ENCODE data around the gene SCN9A.
"Not testable (repeated sequence)": the region's sequence is repeated elsewhere in the genome, so short reads cannot be mapped to it uniquely, and the experiment has no call there.

The SCN9A gene

GRCh38 chr2:166332106-166332505 lies 43.6 kb downstream of the SCN9A start:
- no peak for DNase-seq

- DNase-seq = no peak
Observed at GRCh38 chr2:166331468-166331867, 44.3 kb downstream of the SCN9A start.

- DNase-seq = no peak
Observed at GRCh38 chr2:166329465-166329864, 46.3 kb downstream of the SCN9A start.

GRCh38 chr2:166328147-166328546 lies 47.6 kb downstream of the SCN9A start:
- no peak for DNase-seq

GRCh38 chr2:166321076-166321475 lies 54.7 kb downstream of the SCN9A start:
- DNase-seq = no peak

- DNase-seq = no peak
Observed at GRCh38 chr2:166314022-166314759, 61.6 kb downstream of the SCN9A start.

GRCh38 chr2:166312863-166313262 lies 62.9 kb downstream of the SCN9A start:
- not testable (repeated sequence) for DNase-seq

GRCh38 chr2:166307326-166307725 lies 68.4 kb downstream of the SCN9A start:
- no peak for DNase-seq

- no peak for DNase-seq
Observed at GRCh38 chr2:166304656-166305055, 71.1 kb downstream of the SCN9A start.

GRCh38 chr2:166302036-166302435 lies 73.7 kb downstream of the SCN9A start:
- DNase-seq = no peak

- no peak for DNase-seq
Observed at GRCh38 chr2:166297951-166298350, 77.8 kb downstream of the SCN9A start.

- no peak for DNase-seq
Observed at GRCh38 chr2:166293984-166294383, 81.8 kb downstream of the SCN9A start.

GRCh38 chr2:166285215-166285614 lies 90.5 kb downstream of the SCN9A start:
- no peak for DNase-seq

- no peak for DNase-seq
Observed at GRCh38 chr2:166284359-166284758, 91.4 kb downstream of the SCN9A start.

- no peak for DNase-seq
Observed at GRCh38 chr2:166282154-166282553, 93.6 kb downstream of the SCN9A start.

- no peak for DNase-seq
Observed at GRCh38 chr2:166278856-166279255, 96.9 kb downstream of the SCN9A start.

- DNase-seq = no peak
Observed at GRCh38 chr2:166270376-166270775, 105.4 kb downstream of the SCN9A start.

GRCh38 chr2:166269322-166269721 lies 106.4 kb downstream of the SCN9A start:
- no peak for DNase-seq

GRCh38 chr2:166257859-166258258 lies 117.9 kb downstream of the SCN9A start:
- DNase-seq = no peak

GRCh38 chr2:166256896-166257295 lies 118.8 kb downstream of the SCN9A start:
- DNase-seq = no peak

GRCh38 chr2:166249318-166249717 lies 126.4 kb downstream of the SCN9A start:
- no peak for DNase-seq

- DNase-seq = no peak
Observed at GRCh38 chr2:166246901-166247300, 128.8 kb downstream of the SCN9A start.

GRCh38 chr2:166242309-166242708 lies 133.4 kb downstream of the SCN9A start:
- no peak for DNase-seq

- no peak for DNase-seq
Observed at GRCh38 chr2:166240387-166241313, 135.1 kb downstream of the SCN9A start.

Measured in NCI-H187 treated with DMSO at 0.1 percent for 48 hours (cell line).